AG04449 (cell line): ENCODE measurements around the gene KNOP1.

Experiments
- CTCF ChIA-PET: fragments of 350-600 bp; formaldehyde crosslinking; extraction: SDS; loops from one replicate; lab custom pipeline; 2021; ENCODE audit warnings: antibody characterized with exemption; lab: Yijun Ruan, JAX
- POLR2A ChIA-PET: fragments of 400-600, 350-600 bp; formaldehyde crosslinking; extraction: SDS; loops from one replicate; lab custom pipeline; 2020; ENCODE audit warnings: antibody characterized with exemption, inconsistent platforms; lab: Yijun Ruan, JAX
- DNase-seq: peaks from one replicate; pipeline ENCODE4 v3.0.0-alpha.2; 2010; ENCODE audit warnings: low read depth, low spot score
- H3K4me3 ChIP-seq: 2 replicates; pipeline ENCODE4 v1.5.1; 2011; ENCODE audit warnings: low read depth, mild to moderate bottlenecking, control low read depth, low read length
- TF ChIP-seq, protein P1 (sequence below): IDR thresholded peaks from one replicate; pipeline ENCODE4 v1.5.1; 2011; ENCODE audit warnings: mild to moderate bottlenecking, moderate library complexity, low read length, control low read depth, inconsistent platforms; ENCODE audit not compliant: insufficient read depth; ENCODE audit errors: missing control alignments

KNOP1 gene

DNA sequence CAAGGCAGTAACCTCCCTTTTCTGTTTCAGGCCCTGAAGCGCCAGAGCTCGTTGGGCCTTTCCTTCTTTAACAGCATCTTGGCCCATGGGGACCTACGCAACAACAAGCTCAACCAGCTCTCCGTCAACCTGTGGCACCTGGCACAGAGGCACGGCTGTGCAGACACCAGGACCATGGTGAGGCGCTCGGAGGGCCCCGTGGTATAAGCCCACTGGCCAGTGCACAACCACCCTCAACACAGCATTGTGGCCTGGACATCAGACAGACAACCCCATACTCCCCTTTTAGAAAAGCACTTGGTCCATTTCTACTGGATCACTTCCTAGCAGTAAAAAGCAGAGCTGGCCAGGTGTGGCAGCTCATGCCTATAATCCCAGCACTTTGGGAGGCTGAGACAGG, 18.6 kb downstream of the KNOP1 start:
- POLR2A ChIA-PET = no interaction called here
- CTCF ChIA-PET = interaction anchor here (0.9 to 1.7 kb wide), 2 partner anchors 11 to 187 kb away, joined by 3 to 7 read pairs; no protein-coding TSS in a partner anchor
- DNase-seq = no peak
- TF ChIP-seq, protein P1, sequence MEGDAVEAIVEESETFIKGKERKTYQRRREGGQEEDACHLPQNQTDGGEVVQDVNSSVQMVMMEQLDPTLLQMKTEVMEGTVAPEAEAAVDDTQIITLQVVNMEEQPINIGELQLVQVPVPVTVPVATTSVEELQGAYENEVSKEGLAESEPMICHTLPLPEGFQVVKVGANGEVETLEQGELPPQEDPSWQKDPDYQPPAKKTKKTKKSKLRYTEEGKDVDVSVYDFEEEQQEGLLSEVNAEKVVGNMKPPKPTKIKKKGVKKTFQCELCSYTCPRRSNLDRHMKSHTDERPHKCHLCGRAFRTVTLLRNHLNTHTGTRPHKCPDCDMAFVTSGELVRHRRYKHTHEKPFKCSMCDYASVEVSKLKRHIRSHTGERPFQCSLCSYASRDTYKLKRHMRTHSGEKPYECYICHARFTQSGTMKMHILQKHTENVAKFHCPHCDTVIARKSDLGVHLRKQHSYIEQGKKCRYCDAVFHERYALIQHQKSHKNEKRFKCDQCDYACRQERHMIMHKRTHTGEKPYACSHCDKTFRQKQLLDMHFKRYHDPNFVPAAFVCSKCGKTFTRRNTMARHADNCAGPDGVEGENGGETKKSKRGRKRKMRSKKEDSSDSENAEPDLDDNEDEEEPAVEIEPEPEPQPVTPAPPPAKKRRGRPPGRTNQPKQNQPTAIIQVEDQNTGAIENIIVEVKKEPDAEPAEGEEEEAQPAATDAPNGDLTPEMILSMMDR = no peak
- H3K4me3 ChIP-seq = no peak overlapping the region

DNA sequence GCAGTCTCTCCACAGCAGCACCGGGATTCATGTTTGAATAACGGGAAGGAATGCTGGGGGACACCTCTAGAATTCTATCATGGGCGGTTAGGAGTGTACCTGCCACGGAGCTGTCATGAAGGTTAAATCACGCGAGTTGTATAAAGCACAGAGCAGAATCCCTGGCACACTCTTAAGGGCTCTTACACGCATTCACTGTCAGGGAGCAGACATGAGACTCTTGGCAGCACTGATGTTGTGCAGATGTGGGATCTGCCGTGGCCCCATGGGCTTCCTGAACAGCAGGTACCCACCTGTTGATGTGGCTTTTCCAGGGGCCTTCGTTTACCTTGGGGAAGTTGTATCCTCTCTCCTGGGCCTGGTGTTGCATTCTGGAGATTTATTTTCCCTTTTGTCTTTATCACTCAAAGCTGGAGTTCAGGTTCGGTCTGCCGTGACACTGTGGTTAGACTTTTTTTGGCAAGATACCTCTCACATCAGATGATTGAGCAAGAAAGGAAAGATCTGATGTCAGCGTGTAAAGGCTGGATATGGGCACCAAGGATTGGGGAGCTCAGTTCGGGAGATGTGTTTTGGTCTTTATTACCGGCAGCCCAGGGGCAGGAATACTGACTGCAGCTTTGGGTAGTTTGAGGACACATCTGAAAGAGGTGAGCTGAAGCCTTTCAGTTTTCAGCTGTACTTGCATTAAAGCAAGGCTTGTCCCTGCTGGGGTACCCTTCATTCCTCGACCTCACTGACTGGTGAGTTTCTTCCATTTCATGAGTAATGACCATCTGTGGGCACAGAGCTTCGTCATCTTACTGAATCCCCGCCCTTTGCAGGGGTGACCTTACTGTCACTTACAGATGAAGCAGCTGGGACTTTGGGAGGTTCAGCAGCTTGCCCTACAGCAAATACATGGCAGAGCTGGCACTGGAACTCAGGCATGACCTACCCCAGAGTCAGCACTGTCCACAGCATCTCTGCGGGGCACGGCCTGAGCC, 19.3 kb downstream of the KNOP1 start:
- H3K4me3 ChIP-seq = no peak overlapping the region
- DNase-seq = no peak
- TF ChIP-seq, protein P1 = no peak
- POLR2A ChIA-PET = no interaction called here
- CTCF ChIA-PET = interaction anchor here (1.7 kb wide), 1 partner anchor 188 kb away, joined by 7 read pairs; no protein-coding TSS in a partner anchor

DNA sequence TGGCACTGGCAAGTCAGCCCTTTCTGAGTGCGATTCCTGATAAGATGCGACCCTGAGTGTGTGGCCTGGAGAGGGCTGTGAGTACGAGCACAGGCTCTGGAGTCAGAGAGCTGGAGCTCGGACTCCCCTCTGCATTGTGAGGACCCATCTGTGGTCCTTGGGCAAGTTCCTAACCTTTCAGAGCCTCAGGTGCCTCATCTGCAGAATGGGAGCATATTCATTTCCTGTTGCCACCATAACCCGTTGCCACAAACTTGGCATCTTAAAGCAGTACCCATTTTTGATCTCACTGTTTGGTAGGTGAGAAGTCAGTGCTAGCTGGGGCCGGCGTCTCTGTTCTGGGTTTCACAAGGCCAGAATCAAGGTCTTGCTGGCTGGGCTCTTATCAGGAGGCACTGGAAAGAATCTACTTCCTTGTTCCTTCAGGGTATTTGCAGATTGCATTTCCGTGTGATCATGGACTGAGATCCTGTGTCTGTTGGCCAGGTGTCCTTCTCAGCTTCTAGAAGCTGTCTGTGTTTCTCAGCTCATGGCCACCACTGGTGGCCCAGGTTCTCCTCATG, 20.2 kb downstream of the KNOP1 start:
- ChIA-PET POLR2A (no interaction called here), CTCF (interaction anchor here (0.5 kb wide), 1 partner anchor 99 kb away, joined by 3 read pairs; no protein-coding TSS in a partner anchor)
- TF ChIP-seq, protein P1 = no peak
- no peak for DNase-seq
- H3K4me3 ChIP-seq = no peak overlapping the region

DNA sequence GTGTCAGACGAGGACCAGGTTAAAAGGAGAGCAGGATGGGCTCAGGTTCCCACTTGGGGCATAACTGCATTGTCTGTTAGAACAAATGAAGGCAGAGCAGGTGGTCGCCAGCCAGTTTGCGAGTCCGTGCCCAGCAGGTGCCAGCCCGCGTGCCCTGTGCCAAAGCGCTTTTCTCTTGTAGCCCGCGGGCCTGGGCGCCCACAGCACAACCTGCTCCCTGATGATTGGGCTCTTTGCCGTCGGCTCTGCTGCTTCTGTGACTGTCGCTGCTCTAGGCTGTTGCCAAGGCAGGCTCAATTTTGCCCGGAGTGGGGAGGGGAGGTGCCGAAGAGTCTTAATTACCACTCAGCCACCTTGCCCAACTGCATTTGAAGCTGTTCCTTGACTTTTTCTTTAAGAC, 21.1 kb downstream of the KNOP1 start:
- DNase-seq = no peak
- H3K4me3 ChIP-seq = no peak overlapping the region
- POLR2A ChIA-PET = interaction anchor here (0.6 to 1.1 kb wide), 5 partner anchors 13 to 465 kb away, joined by 3 to 5 read pairs (median 3); partner anchors contain the start of genes IQCK and KNOP1
- CTCF ChIA-PET = interaction anchor here (1.3 kb wide), 1 partner anchor 190 kb away, joined by 8 read pairs; no protein-coding TSS in a partner anchor
- TF ChIP-seq, protein P1 = no peak

DNA sequence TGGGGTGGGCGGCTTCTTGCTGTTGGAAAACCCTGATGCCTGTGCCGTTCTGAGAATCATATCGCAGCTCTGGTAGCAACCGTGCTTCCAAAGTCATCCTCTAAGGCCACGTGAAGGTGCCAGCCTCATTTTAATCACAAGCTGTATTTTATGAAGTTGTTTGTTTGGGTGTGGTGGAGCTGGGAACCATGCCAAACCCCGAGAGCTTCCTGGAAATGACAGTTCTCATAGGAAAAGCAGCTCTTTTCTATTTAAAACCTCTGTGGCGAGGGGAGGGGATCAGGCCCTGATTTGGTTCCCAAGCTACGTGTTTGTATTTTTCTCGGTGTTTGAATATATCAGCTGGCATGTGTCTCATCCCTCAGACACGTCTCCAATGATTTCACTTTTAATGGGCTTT, 21.7 kb downstream of the KNOP1 start:
- ChIA-PET CTCF (interaction anchor here (0.8 to 1.7 kb wide), 4 partner anchors 8 to 191 kb away, joined by 3 to 8 read pairs (median 4); no protein-coding TSS in a partner anchor), POLR2A (interaction anchor here (0.6 to 1.1 kb wide), 5 partner anchors 12 to 149 kb away, joined by 3 to 5 read pairs (median 3); partner anchors contain the start of genes IQCK and KNOP1)
- H3K4me3 ChIP-seq = no peak overlapping the region
- TF ChIP-seq, protein P1 = no peak
- peak; percentile 65 for DNase-seq
